CD8-positive, alpha-beta memory T cell (primary cell): ENCODE measurements around the gene KIF16B. TPM values are rescaled to one million over a fixed set of nuclear protein-coding genes. Genes with fewer than 3 reads are reported as not detected.
"Not testable (repeated sequence)": the region's sequence is repeated elsewhere in the genome, so short reads cannot be mapped to it uniquely, and the experiment has no call there.

ENCODE experiments used
- CTCF ChIA-PET: fragments of 350-600 bp; sonication (Branson Sonifier 250); formaldehyde crosslinking; loops from one replicate; lab custom pipeline; 2021; ENCODE audit warnings: antibody characterized with exemption; lab: Charles Lee
- POLR2A ChIA-PET: fragments of 350-600 bp; sonication (Branson Sonifier 250); formaldehyde crosslinking; loops from one replicate; lab custom pipeline; 2021; ENCODE audit warnings: antibody characterized with exemption; lab: Charles Lee
- DNase-seq, 5 donors: peaks; one replicate each; pipeline versions ENCODE4 v3.0.0 to v3.0.0-alpha.2; 2020 to 2022; ENCODE audit warnings: mixed read lengths in 1 of 5
- H3K27ac ChIP-seq: one replicate; pipeline ENCODE4 v1.7.0; 2013; ENCODE audit warnings: low read depth, mild to moderate bottlenecking, low read length, moderate library complexity
- H3K27me3 ChIP-seq: 2 replicates; pipeline ENCODE4 v1.7.0; 2013; ENCODE audit warnings: low read length, mild to moderate bottlenecking; ENCODE audit not compliant: insufficient read depth, poor library complexity, severe bottlenecking
- H3K36me3 ChIP-seq: 2 replicates; pipeline ENCODE4 v1.7.0; 2013; ENCODE audit warnings: mild to moderate bottlenecking, low read length, moderate library complexity; ENCODE audit not compliant: insufficient read depth
- H3K4me1 ChIP-seq: 2 replicates; pipeline ENCODE4 v1.7.0; 2013; ENCODE audit warnings: mild to moderate bottlenecking, low read length, moderate library complexity; ENCODE audit not compliant: insufficient read depth
- H3K4me3 ChIP-seq: 2 replicates; pipeline ENCODE4 v1.7.0; 2013; ENCODE audit warnings: mild to moderate bottlenecking, low read length
- H3K9me3 ChIP-seq: 2 replicates; pipeline ENCODE4 v1.7.0; 2013; ENCODE audit warnings: mild to moderate bottlenecking, low read length
- H3K27ac Mint-ChIP-seq, 8 donors: one replicate each; pipeline ENCODE4 v1.8.0; 2020 to 2021; ENCODE audit warnings: mixed read lengths in 8 of 8, mild to moderate bottlenecking in 6 of 8, inconsistent platforms in 3 of 8, moderate library complexity in 3 of 8
- H3K27me3 Mint-ChIP-seq, 2 donors: one replicate each; pipeline ENCODE4 v1.8.0; 2020 to 2021; ENCODE audit warnings: mixed read lengths in 2 of 2, mild to moderate bottlenecking in 1 of 2, moderate library complexity in 1 of 2
- H3K36me3 Mint-ChIP-seq, 3 donors: one replicate each; pipeline ENCODE4 v1.8.0; 2020 to 2021; ENCODE audit warnings: mixed read lengths in 3 of 3, inconsistent platforms in 1 of 3, mild to moderate bottlenecking in 1 of 3
- H3K4me1 Mint-ChIP-seq, 3 donors: one replicate each; pipeline ENCODE4 v1.8.0; 2020 to 2021; ENCODE audit warnings: mixed read lengths in 3 of 3, inconsistent platforms in 1 of 3, mild to moderate bottlenecking in 1 of 3
- H3K4me3 Mint-ChIP-seq, 7 donors: one replicate each; pipeline ENCODE4 v1.8.0; 2020 to 2021; ENCODE audit warnings: mixed read lengths in 7 of 7, mild to moderate bottlenecking in 6 of 7, moderate library complexity in 4 of 7, inconsistent platforms in 2 of 7
- H3K9me3 Mint-ChIP-seq, 5 donors: one replicate each; pipeline ENCODE4 v1.8.0; 2020 to 2022; ENCODE audit warnings: mixed read lengths in 5 of 5, mild to moderate bottlenecking in 3 of 5, moderate library complexity in 2 of 5, inconsistent platforms in 1 of 5
- polyA plus RNA-seq: library from polyadenylated mRNA; unstranded; fragments of 300-500 nt; fragmentation: Illumina TruSeq; gene quantifications from one replicate; pipeline ENCODE4 v1.2.3, GENCODE V29; 2021
- total RNA-seq, 2 experiments: library from RNA; stranded (reverse); gene quantifications; one replicate each; pipeline ENCODE4 v1.2.3, GENCODE V29; 2021

The KIF16B gene
- total and polyA plus RNA-seq, 3 experiments from 2014 or later: 3.2 to 6.0 (median 3.4) TPM

DNA sequence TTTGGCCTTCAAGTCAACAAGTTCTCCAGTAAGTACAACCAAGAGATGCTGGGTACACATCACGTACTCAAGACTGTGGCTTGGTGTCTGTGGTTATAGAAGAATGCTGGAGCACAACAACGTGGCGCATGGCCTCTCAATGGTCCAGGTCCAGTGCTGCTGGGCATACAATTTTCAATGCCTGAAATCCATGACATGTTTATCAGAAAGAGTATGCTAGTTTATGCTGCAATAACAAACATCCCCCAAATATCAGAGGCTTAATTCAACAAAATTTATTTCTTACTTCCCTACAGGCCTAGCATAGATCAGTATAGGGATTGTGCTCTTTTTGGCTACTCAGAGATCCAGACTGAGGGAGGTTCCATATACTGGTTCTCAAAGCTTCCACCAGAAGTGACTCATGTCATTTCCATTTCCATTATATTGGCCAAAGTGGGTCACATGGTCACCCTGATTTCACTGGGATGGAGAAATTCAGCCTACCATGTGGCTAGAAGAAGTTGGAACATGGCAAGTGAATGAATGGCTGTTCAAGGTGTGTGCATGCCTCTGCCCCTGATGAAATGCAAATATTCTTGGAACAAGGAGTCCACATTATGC, 33.3 kb upstream of the KIF16B start:
- Histone ChIP-seq H3K27me3 (no peaks in the 10 kb centered on the region), H3K9me3 (no peaks in the 10 kb centered on the region), H3K4me1 (no peaks in the 10 kb centered on the region), H3K36me3 (no peaks in the 10 kb centered on the region), H3K4me3 (no peak overlapping the region), H3K27ac (no peak overlapping the region)
- Mint-ChIP-seq H3K27me3 (peaks cover 0 to 4% of the 10 kb centered on the region in 2 donors), H3K4me3 (no peak overlapping the region), H3K27ac (no peak overlapping the region), H3K36me3 (no peaks in the 10 kb centered on the region), H3K4me1 (no peaks in the 10 kb centered on the region), H3K9me3 (no peaks in the 10 kb centered on the region)
- POLR2A ChIA-PET: no interaction called here
- no peak for DNase-seq
- CTCF ChIA-PET: no interaction called here

DNA sequence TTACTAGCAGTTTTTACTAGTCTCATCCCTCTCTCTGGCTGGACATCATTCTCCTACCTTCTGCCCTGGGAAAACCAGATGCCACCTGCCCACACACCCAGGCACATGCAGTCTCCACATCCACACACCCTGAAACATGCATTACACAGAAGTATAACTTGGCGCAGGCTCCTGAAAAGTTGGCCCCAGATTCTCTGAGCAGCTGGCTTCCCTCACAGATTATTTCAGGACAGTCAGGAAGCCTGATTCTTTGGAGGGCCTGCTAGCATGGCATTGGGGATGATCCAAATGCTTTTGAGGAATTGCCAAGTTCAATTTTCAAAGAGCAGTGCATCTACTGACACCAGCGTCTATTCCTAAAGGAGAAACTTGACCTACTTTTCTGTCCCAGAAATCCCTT, 27.8 kb upstream of the KIF16B start:
- no peak overlapping the region for H3K4me3 Mint-ChIP-seq
- no peak overlapping the region for H3K4me3 ChIP-seq
- no peak overlapping the region for H3K27ac ChIP-seq
- no peaks in the 10 kb centered on the region for H3K9me3 Mint-ChIP-seq
- H3K36me3 Mint-ChIP-seq: no peaks in the 10 kb centered on the region
- H3K27me3 ChIP-seq: no peaks in the 10 kb centered on the region
- ChIA-PET POLR2A (no interaction called here), CTCF (no interaction called here)
- H3K27ac Mint-ChIP-seq: peak overlapping the region in 1 of 8 donors; percentile 39
- no peaks in the 10 kb centered on the region for H3K4me1 Mint-ChIP-seq
- H3K27me3 Mint-ChIP-seq: peaks cover 0 to 4% of the 10 kb centered on the region in 2 donors
- no peaks in the 10 kb centered on the region for H3K4me1 ChIP-seq
- no peak for DNase-seq
- no peaks in the 10 kb centered on the region for H3K36me3 ChIP-seq
- no peaks in the 10 kb centered on the region for H3K9me3 ChIP-seq

DNA sequence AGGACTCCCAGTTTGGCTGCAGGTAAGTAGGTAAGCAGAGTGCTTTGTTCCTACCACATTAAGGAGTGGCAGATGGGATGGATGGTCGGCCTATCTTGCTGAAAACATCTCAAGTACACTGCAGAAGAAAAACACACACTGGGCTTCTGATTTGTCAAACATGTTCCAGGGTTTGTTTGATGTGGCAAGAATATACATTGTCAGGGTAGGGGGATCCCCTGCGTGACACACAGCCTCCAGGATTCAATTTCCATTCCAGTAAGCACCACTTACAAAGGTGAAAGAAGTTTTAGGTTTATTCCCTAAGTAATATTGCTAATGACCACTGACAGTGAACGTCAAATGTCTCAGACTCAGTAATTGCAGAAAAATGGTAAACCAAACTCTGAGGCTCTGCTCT, 26.0 kb upstream of the KIF16B start:
- Histone ChIP-seq H3K4me1 (no peaks in the 10 kb centered on the region), H3K27me3 (no peaks in the 10 kb centered on the region), H3K36me3 (no peaks in the 10 kb centered on the region), H3K9me3 (no peaks in the 10 kb centered on the region), H3K4me3 (no peak overlapping the region), H3K27ac (no peak overlapping the region)
- no peak for DNase-seq
- Mint-ChIP-seq H3K9me3 (no peaks in the 10 kb centered on the region), H3K27ac (no peak overlapping the region), H3K27me3 (peaks cover 0 to 4% of the 10 kb centered on the region in 2 donors), H3K36me3 (no peaks in the 10 kb centered on the region), H3K4me3 (no peak overlapping the region), H3K4me1 (no peaks in the 10 kb centered on the region)
- POLR2A ChIA-PET: no interaction called here
- CTCF ChIA-PET: no interaction called here

GRCh38 chr20:16596991-16597390, 23.7 kb upstream of the KIF16B start:
- Mint-ChIP-seq H3K4me1 (no peaks in the 10 kb centered on the region), H3K9me3 (no peaks in the 10 kb centered on the region), H3K27me3 (peaks cover 3 to 7% of the 10 kb centered on the region in 2 donors), H3K36me3 (no peaks in the 10 kb centered on the region), H3K4me3 (no peak overlapping the region), H3K27ac (no peak overlapping the region)
- Histone ChIP-seq H3K4me1 (no peaks in the 10 kb centered on the region), H3K9me3 (no peaks in the 10 kb centered on the region), H3K36me3 (no peaks in the 10 kb centered on the region), H3K4me3 (no peak overlapping the region), H3K27me3 (no peaks in the 10 kb centered on the region), H3K27ac (no peak overlapping the region)
- ChIA-PET POLR2A (no interaction called here), CTCF (no interaction called here)
- DNase-seq: no peak

DNA sequence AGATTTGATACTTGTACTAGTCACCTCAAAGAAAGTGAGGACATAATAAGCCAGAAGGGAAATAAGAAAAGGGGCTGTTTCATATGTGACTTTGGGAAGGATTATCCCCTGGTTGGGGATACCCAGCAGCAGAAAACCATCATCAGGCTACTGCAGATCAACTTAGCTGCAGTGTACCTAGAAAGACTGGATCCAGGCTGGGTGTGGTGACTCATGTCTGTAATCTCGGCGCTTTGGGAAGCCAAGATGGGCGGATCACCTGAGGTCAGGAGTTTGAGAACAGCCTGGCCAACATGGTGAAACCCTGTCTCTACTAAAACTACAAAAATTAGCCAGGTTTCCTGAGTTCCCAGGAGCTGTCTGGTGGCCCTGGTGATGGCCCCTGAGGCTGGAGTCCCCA, 23.2 kb upstream of the KIF16B start:
- H3K27me3 ChIP-seq, H3K4me3 Mint-ChIP-seq, H3K4me1 ChIP-seq, H3K9me3 ChIP-seq, H3K36me3 ChIP-seq, H3K27ac Mint-ChIP-seq, H3K9me3 Mint-ChIP-seq, H3K27ac ChIP-seq, POLR2A ChIA-PET, H3K4me3 ChIP-seq, H3K36me3 Mint-ChIP-seq, DNase-seq, H3K4me1 Mint-ChIP-seq, CTCF ChIA-PET: not testable (repeated sequence)
- H3K27me3 Mint-ChIP-seq: peaks cover 6 to 11% of the 10 kb centered on the region in 2 donors

GRCh38 chr20:16595376-16595775, 22.1 kb upstream of the KIF16B start:
- Mint-ChIP-seq H3K27ac (no peak overlapping the region), H3K27me3 (peaks cover 6 to 15% of the 10 kb centered on the region in 2 donors), H3K4me1 (no peaks in the 10 kb centered on the region), H3K4me3 (no peak overlapping the region), H3K9me3 (peaks cover 0 to 2% (median 0%) of the 10 kb centered on the region in 5 donors), H3K36me3 (no peaks in the 10 kb centered on the region)
- Histone ChIP-seq H3K36me3 (no peaks in the 10 kb centered on the region), H3K4me1 (no peaks in the 10 kb centered on the region), H3K9me3 (no peaks in the 10 kb centered on the region), H3K27me3 (no peaks in the 10 kb centered on the region), H3K27ac (no peak overlapping the region), H3K4me3 (no peak overlapping the region)
- ChIA-PET POLR2A (no interaction called here), CTCF (no interaction called here)
- DNase-seq: no peak

DNA sequence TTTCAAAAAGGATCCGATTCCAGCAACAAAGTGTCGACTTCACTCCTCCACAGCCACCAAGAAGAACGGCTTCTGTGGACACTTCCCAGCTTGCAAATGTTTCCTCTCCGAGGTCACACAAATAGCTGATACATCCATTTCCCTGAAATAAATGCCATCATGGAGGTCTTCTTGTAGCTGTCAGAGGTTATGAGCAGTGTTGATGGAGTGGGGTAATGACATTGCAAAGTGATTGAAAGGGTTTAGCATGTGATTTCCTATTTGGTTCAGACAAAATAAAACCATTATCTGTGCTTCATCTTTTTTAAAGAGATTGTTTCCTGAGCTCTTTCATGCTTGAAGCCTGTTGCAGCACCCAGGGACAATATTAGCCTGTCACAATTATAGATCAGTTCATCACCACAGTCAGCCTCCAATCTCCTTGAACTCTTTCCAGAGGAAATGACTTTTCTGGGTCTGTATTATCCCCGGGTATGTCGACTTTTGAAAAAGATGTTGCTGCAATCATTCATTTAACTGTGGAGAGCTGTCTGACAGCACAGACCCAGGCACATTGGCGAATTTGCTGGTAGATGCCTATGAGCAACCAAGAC, 16.9 kb upstream of the KIF16B start:
- no peak overlapping the region for H3K27ac ChIP-seq
- Mint-ChIP-seq H3K27ac (no peak overlapping the region), H3K36me3 (no peaks in the 10 kb centered on the region), H3K4me1 (no peaks in the 10 kb centered on the region), H3K4me3 (no peak overlapping the region), H3K27me3 (peaks cover 22 to 33% of the 10 kb centered on the region in 2 donors), H3K9me3 (peaks cover 0 to 6% (median 0%) of the 10 kb centered on the region in 5 donors)
- H3K9me3 ChIP-seq: no peaks in the 10 kb centered on the region
- DNase-seq: no peak
- POLR2A ChIA-PET: no interaction called here
- H3K4me1 ChIP-seq: no peaks in the 10 kb centered on the region
- H3K36me3 ChIP-seq: no peaks in the 10 kb centered on the region
- CTCF ChIA-PET: no interaction called here
- H3K4me3 ChIP-seq: no peak overlapping the region
- H3K27me3 ChIP-seq: no peaks in the 10 kb centered on the region

GRCh38 chr20:16589623-16590022, 16.4 kb upstream of the KIF16B start:
- H3K27me3 Mint-ChIP-seq: peaks cover 22 to 33% of the 10 kb centered on the region in 2 donors
- no peaks in the 10 kb centered on the region for H3K9me3 ChIP-seq
- ChIA-PET POLR2A (no interaction called here), CTCF (no interaction called here)
- H3K4me3 Mint-ChIP-seq: no peak overlapping the region
- H3K4me3 ChIP-seq: no peak overlapping the region
- no peaks in the 10 kb centered on the region for H3K4me1 Mint-ChIP-seq
- DNase-seq: no peak
- no peak overlapping the region for H3K27ac ChIP-seq
- H3K9me3 Mint-ChIP-seq: peaks cover 0 to 6% (median 0%) of the 10 kb centered on the region in 5 donors
- no peaks in the 10 kb centered on the region for H3K36me3 Mint-ChIP-seq
- H3K27me3 ChIP-seq: no peaks in the 10 kb centered on the region
- no peak overlapping the region for H3K27ac Mint-ChIP-seq
- H3K4me1 ChIP-seq: no peaks in the 10 kb centered on the region
- no peaks in the 10 kb centered on the region for H3K36me3 ChIP-seq
